Gastrocnemius medialis (tissue), 4 donors: ENCODE results near the gene PAX5.

Experiments
- CTCF ChIP-seq, 5 experiments: fragments of 450-650 bp in 3 of 5; fragments of 200-600 bp in 2 of 5; sonication (generic) in 2 of 5; IDR thresholded peaks in 4 of 5; conservative IDR thresholded peaks in 1 of 5; 1 replicate in 4 of 5; 2 replicates in 1 of 5; pipeline ENCODE4 v1.5.1; 2016 to 2019; ENCODE audit warnings: antibody characterized with exemption in 5 of 5, mild to moderate bottlenecking in 3 of 5, moderate library complexity in 3 of 5
- POLR2A ChIP-seq, 2 donors: fragments of 450-650 bp; IDR thresholded peaks; one replicate each; pipeline ENCODE4 v1.6.1; 2017; ENCODE audit warnings: antibody characterized with exemption in 2 of 2, mild to moderate bottlenecking in 2 of 2, moderate library complexity in 2 of 2

- TF ChIP-seq POLR2A (IDR thresholded peaks at IDR 0.05) (no peak), CTCF (IDR thresholded peaks at IDR 0.05 in 4 of 5, conservative IDR thresholded peaks at IDR 0.05 in 1 of 5) (peak in 1 of 5 experiments; percentile 26)
These were observed 171.6 kb downstream of the PAX5 start for GRCh38 chr9:36862206-36863145.
